ENCODE measurements around the gene GRM8.

GRCh38 chr7:126440542-126440941 is 812.2 kb downstream of the GRM8 start:
- TF ChIP-seq CTCF (conservative IDR thresholded peaks at IDR 0.05; ENCODE audit: low read length) (no peak), EZH2phosphoT487 (IDR thresholded peaks at IDR 0.05; ENCODE audit: borderline replicate concordance) (no peak)
